Activated B cell treated with CpG ODN at 0.5 μM for 24 hours (primary cell): Measurements from ENCODE around the gene CCDC136. TPM values are rescaled to one million over a fixed set of nuclear protein-coding genes. Genes with fewer than 3 reads are reported as not detected.

Source experiments
- ATAC-seq: fragments of 200-7000 bp; cut with Tn5 transposase; one replicate; pipeline ENCODE4 v1.10.0; 2021; ENCODE audit warnings: low read depth, mild to moderate bottlenecking, moderate library complexity
- CTCF ChIA-PET: fragments of 350-600 bp; sonication (Branson Sonifier 250); formaldehyde crosslinking; loops from one replicate; lab custom pipeline; 2021; ENCODE audit warnings: antibody characterized with exemption; lab: Charles Lee
- POLR2A ChIA-PET: fragments of 350-600 bp; sonication (Branson Sonifier 250); formaldehyde crosslinking; loops from one replicate; lab custom pipeline; 2021; ENCODE audit warnings: antibody characterized with exemption; lab: Charles Lee
- DNase-seq: peaks from one replicate; pipeline ENCODE4 v3.0.0; 2022
- H3K27ac Mint-ChIP-seq: one replicate; pipeline ENCODE4 v1.8.0; 2020; ENCODE audit warnings: mixed read lengths
- H3K27me3 Mint-ChIP-seq: one replicate; pipeline ENCODE4 v1.8.0; 2021; ENCODE audit warnings: mixed read lengths
- H3K36me3 Mint-ChIP-seq: one replicate; pipeline ENCODE4 v1.8.0; 2021; ENCODE audit warnings: low read depth, mixed read lengths
- H3K4me1 Mint-ChIP-seq: one replicate; pipeline ENCODE4 v1.8.0; 2021; ENCODE audit warnings: mixed read lengths
- H3K4me3 Mint-ChIP-seq: one replicate; pipeline ENCODE4 v1.8.0; 2020; ENCODE audit warnings: mild to moderate bottlenecking, mixed read lengths
- H3K9me3 Mint-ChIP-seq: one replicate; pipeline ENCODE4 v1.8.0; 2020; ENCODE audit warnings: mixed read lengths
- CTCF ChIP-seq: fragments of 200-600 bp; IDR thresholded peaks from one replicate; pipeline ENCODE4 v1.8.0; 2022; ENCODE audit warnings: antibody characterized with exemption, mild to moderate bottlenecking
- intact Hi-C: fragments of 100-400 bp; cut with micrococcal nuclease; formaldehyde crosslinking; loops from one replicate; pipeline ENCODE4 v1.15.1; 2024
- total RNA-seq: library from RNA; stranded (reverse); gene quantifications from 2 replicates; pipeline ENCODE4 v1.2.3, GENCODE V29; 2022

CCDC136 gene
- total RNA-seq, 1 donor from 2014 or later = 5.1 TPM

DNA sequence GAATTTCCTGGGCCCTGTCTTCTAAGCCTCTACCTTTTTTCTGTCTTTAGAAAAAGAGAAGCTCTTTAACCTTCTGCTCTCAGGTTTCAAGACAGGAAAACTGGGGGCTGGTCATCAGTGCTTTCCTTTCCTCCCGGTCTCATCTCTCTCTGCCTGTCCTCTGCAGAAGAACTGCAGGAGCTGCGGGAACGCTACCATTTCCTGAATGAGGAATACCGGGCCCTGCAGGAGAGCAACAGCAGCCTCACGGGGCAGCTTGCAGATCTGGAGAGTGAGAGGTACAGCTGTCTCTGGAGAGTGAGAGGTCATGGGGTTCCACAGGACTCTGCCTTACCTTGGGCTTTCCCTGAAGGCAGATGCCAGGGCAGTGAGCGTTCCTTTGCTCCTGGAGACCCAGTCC is 12.7 kb downstream of the CCDC136 start:
- Mint-ChIP-seq H3K36me3 (no peaks in the 10 kb centered on the region), H3K27ac (no peak overlapping the region), H3K27me3 (no peaks in the 10 kb centered on the region), H3K4me1 (no peaks in the 10 kb centered on the region), H3K9me3 (no peaks in the 10 kb centered on the region), H3K4me3 (no peak overlapping the region)
- TF ChIP-seq CTCF = no peak
- ChIA-PET CTCF (no interaction called here), POLR2A (no interaction called here)
- ATAC-seq (no peak), DNase-seq (no peak)
- intact Hi-C loops = no loop called here

- Mint-ChIP-seq H3K27ac (no peak overlapping the region), H3K27me3 (no peaks in the 10 kb centered on the region), H3K36me3 (no peaks in the 10 kb centered on the region), H3K4me3 (no peak overlapping the region), H3K9me3 (no peaks in the 10 kb centered on the region), H3K4me1 (no peaks in the 10 kb centered on the region)
- ATAC-seq = no peak
- ChIA-PET POLR2A (no interaction called here), CTCF (no interaction called here)
- no peak for TF ChIP-seq CTCF
- no peak for DNase-seq
- intact Hi-C loops = no loop called here
Observed at GRCh38 chr7:128805225-128805624, 13.5 kb downstream of the CCDC136 start.

DNA sequence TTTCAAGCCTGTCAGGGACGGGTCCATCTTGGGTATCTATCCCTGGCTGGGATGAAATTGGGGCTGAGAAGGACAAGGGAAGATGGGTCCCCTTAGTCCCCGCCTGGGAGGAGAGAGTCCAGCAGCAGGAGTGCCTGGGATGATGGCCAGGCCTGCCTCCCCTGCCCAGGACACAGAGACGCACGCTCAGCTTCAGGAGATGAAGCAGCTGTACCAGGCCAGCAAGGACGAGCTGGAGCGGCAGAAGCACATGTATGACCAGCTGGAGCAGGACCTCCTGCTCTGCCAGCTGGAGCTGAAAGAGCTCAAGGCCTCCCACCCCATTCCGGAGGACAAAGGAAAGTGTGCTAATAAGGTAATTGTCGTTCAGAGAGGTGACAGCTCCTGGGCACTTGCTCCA is 15.4 kb downstream of the CCDC136 start:
- intact Hi-C loops = no loop called here
- no peaks in the 10 kb centered on the region for H3K36me3 Mint-ChIP-seq
- DNase-seq (no peak), ATAC-seq (no peak)
- TF ChIP-seq CTCF = no peak
- H3K4me3 Mint-ChIP-seq = no peak overlapping the region
- CTCF ChIA-PET = interaction anchor here (1.5 kb wide), 1 partner anchor 76 kb away, joined by 7 read pairs; no protein-coding TSS in a partner anchor
- H3K9me3 Mint-ChIP-seq = no peaks in the 10 kb centered on the region
- H3K4me1 Mint-ChIP-seq = no peaks in the 10 kb centered on the region
- POLR2A ChIA-PET = interaction anchor here (1.2 kb wide), 1 partner anchor 16 kb away, joined by 3 read pairs; no protein-coding TSS in a partner anchor
- H3K27me3 Mint-ChIP-seq = no peaks in the 10 kb centered on the region
- no peak overlapping the region for H3K27ac Mint-ChIP-seq

GRCh38 chr7:128809363-128809762 is 17.6 kb downstream of the CCDC136 start:
- ATAC-seq (no peak), DNase-seq (no peak)
- POLR2A ChIA-PET = no interaction called here
- no peaks in the 10 kb centered on the region for H3K9me3 Mint-ChIP-seq
- CTCF ChIA-PET = no interaction called here
- H3K4me1 Mint-ChIP-seq = no peaks in the 10 kb centered on the region
- H3K4me3 Mint-ChIP-seq = no peak overlapping the region
- H3K27ac Mint-ChIP-seq = no peak overlapping the region
- H3K36me3 Mint-ChIP-seq = no peaks in the 10 kb centered on the region
- H3K27me3 Mint-ChIP-seq = no peaks in the 10 kb centered on the region
- TF ChIP-seq CTCF = no peak
- intact Hi-C loops = no loop called here

DNA sequence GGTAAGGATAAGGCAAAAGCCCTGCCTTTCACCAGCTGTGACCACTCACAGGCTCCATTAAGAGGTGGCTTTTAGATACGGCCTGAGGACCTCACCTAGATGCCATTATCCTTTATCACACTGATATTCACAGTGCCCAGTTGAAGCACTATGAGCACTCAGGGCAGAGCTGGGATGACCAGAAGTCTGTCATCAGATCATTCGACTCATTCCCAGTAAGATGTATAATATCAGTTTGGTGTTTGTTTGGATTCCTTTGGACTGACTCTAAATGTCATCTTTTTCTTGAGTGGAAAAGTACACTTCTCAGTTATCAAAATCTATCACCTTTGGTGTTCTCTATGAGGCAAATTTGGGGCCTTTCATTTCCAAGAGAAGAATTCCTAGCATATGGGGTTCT is 18.7 kb downstream of the CCDC136 start:
- Mint-ChIP-seq H3K4me1 (no peaks in the 10 kb centered on the region), H3K27me3 (no peaks in the 10 kb centered on the region), H3K27ac (no peak overlapping the region), H3K4me3 (no peak overlapping the region), H3K9me3 (no peaks in the 10 kb centered on the region), H3K36me3 (no peaks in the 10 kb centered on the region)
- ChIA-PET CTCF (no interaction called here), POLR2A (no interaction called here)
- no peak for DNase-seq
- no peak for ATAC-seq
- TF ChIP-seq CTCF = no peak
- intact Hi-C loops = no loop called here
